HepG2 (cell line): ENCODE results near the gene LIN28A. TPM values are rescaled to one million over a fixed set of nuclear protein-coding genes. Genes with fewer than 3 reads are reported as not detected.
A peak's percentile ranks its signal among the peaks of the same experiment; 100 is the strongest.

Experiments used
- ATAC-seq: fragments of 200-7000 bp; cut with Tn5 transposase; 3 replicates; pipeline ENCODE4 v1.9.1; 2020; ENCODE audit warnings: mild to moderate bottlenecking, moderate library complexity
- BruUV-seq: library from RNA; stranded (reverse); fragments of 400-500 nt; replicated peaks from 2 replicates; lab custom pipeline; 2021; lab: Mats Ljungman, UMichigan
- CTCF ChIA-PET: fragments of 300-600 bp; formaldehyde crosslinking; extraction: SDS; loops from one replicate; lab custom pipeline; 2021; ENCODE audit warnings: low total read pairs, inconsistent platforms, low intra/inter-chr PET ratio; lab: Yijun Ruan, JAX
- POLR2A ChIA-PET: fragments of 350-600 bp; sonication (Branson Sonifier 250); formaldehyde crosslinking; loops from one replicate; lab custom pipeline; 2020; ENCODE audit warnings: antibody characterized with exemption, inconsistent platforms; lab: Yijun Ruan, JAX
- DNase-seq: peaks from one replicate; pipeline ENCODE4 v3.0.0-alpha.2; 2015; ENCODE audit warnings: low spot score
- FAIRE-seq: peaks from 3 replicates; lab custom pipeline; 2011; peaks lifted over from hg19 to GRCh38; lab: Jason Lieb, UNC
- H2AFZ ChIP-seq: one replicate; pipeline ENCODE4 v1.6.1; 2011; ENCODE audit warnings: low read length, inconsistent platforms
- H3K27ac ChIP-seq: fragments of 300-600 bp; 3 replicates; pipeline ENCODE4 v1.8.0; 2011; ENCODE audit warnings: mixed run types, mild to moderate bottlenecking, mixed read lengths, low read length, inconsistent platforms; ENCODE audit not compliant: insufficient read depth; ENCODE audit errors: extremely low read length
- H3K27me3 ChIP-seq, 2 experiments: fragments of 200-600 bp in 1 of 2; 2 replicates in 1 of 2; 3 replicates in 1 of 2; pipeline versions ENCODE4 v1.6.0 to v1.8.0; 2011; ENCODE audit warnings: low read length in 2 of 2, mild to moderate bottlenecking in 2 of 2, moderate library complexity in 2 of 2, inconsistent platforms in 1 of 2; ENCODE audit not compliant: insufficient read depth in 2 of 2, control insufficient read depth in 1 of 2
- H3K36me3 ChIP-seq, 2 experiments: fragments of 200-600 bp in 1 of 2; replicated peaks in 1 of 2; 2 replicates in 1 of 2; 3 replicates in 1 of 2; pipeline versions ENCODE4 v1.5.1 to v1.8.0; 2011; ENCODE audit warnings: low read length in 2 of 2, inconsistent platforms in 1 of 2; ENCODE audit not compliant: insufficient read depth in 2 of 2, control insufficient read depth in 1 of 2
- H3K4me1 ChIP-seq: 2 replicates; pipeline ENCODE4 v1.5.1; 2012; ENCODE audit warnings: low read length, inconsistent platforms; ENCODE audit not compliant: insufficient read depth
- H3K4me2 ChIP-seq: 2 replicates; pipeline ENCODE4 v1.6.0; 2011; ENCODE audit warnings: low read depth, low read length, inconsistent platforms
- H3K4me3 ChIP-seq, 3 experiments: fragments of 200-600 bp in 1 of 3; sonication (generic), shearing (Covaris generic) in 1 of 3; replicated peaks in 1 of 3; 2 replicates each; pipeline ENCODE4 v1.5.1; 2011 to 2016; ENCODE audit warnings: low read length in 3 of 3, inconsistent platforms in 2 of 3, low read depth in 2 of 3, mild to moderate bottlenecking in 2 of 3, control low read depth in 1 of 3, mixed read lengths in 1 of 3; ENCODE audit not compliant: insufficient read depth in 1 of 3
- H3K79me2 ChIP-seq: one replicate; pipeline ENCODE4 v1.6.1; 2011; ENCODE audit warnings: low read length, inconsistent platforms; ENCODE audit not compliant: insufficient read depth
- H3K9ac ChIP-seq: 2 replicates; pipeline ENCODE4 v1.6.0; 2011; ENCODE audit warnings: mild to moderate bottlenecking, low read depth, low read length, inconsistent platforms; ENCODE audit not compliant: insufficient read depth
- H3K9me3 ChIP-seq: 2 replicates; pipeline ENCODE4 v1.5.1; 2012; ENCODE audit warnings: mild to moderate bottlenecking, low read length
- H4K20me1 ChIP-seq: 2 replicates; pipeline ENCODE4 v1.6.0; 2011; ENCODE audit warnings: inconsistent platforms, mild to moderate bottlenecking, low read length, moderate library complexity; ENCODE audit not compliant: insufficient read depth
- MED1 ChIP-seq: sonication (generic); formaldehyde crosslinking; IDR thresholded peaks from 2 replicates; pipeline ENCODE4 v1.4.0; 2020; ENCODE audit warnings: missing genetic modification reagents
- RFX1 ChIP-seq: fragments of 450-650 bp; IDR thresholded peaks from 2 replicates; pipeline ENCODE4 v1.6.1; 2017
- SP4 ChIP-seq: sonication (generic); formaldehyde crosslinking; IDR thresholded peaks from 2 replicates; pipeline ENCODE4 v1.8.1; 2023; ENCODE audit warnings: mild to moderate bottlenecking, missing genetic modification reagents
- THAP11 ChIP-seq: IDR thresholded peaks from 2 replicates; pipeline ENCODE4 v1.6.1; 2016; ENCODE audit warnings: missing biosample characterization, missing genetic modification reagents
- YEATS4 ChIP-seq: sonication (generic); formaldehyde crosslinking; IDR thresholded peaks from 2 replicates; pipeline ENCODE4 v1.4.0; 2020; ENCODE audit warnings: missing genetic modification reagents, borderline replicate concordance
- WGBS: methylation state at CpG from one replicate; pipeline ENCODE4 v1.1.6; 2017; ENCODE audit warnings: low lambda C conversion rate; 5-methylcytosine and 5-hydroxymethylcytosine counted together
- in situ Hi-C: cut with HindIII; loops from 2 replicates; pipeline ENCODE4 v1.10.0; 2017; ENCODE audit warnings: low pct_unique_long_range_greater_than_20kb; ENCODE audit not compliant: extremely low pct_ligation_motif_present
- intact Hi-C: fragments of 100-400 bp; cut with micrococcal nuclease; formaldehyde crosslinking; loops from one replicate; pipeline ENCODE4 v1.10.0; 2022; ENCODE audit not compliant: unreplicated experiment
- polyA plus RNA-seq, 8 experiments: library from polyadenylated mRNA; depleted of rRNA in 3 of 8; stranded (reverse) in 7 of 8; unstranded in 1 of 8; fragments of >200 nt; fragmentation: Illumina TruSeq in 4 of 8; extraction: Trizol in 4 of 8; gene quantifications; 2 replicates each; pipeline versions ENCODE4 v1.2.1 to v1.2.3, GENCODE V29; 2011 to 2016; ENCODE audit warnings: low read depth in 4 of 8, missing spikeins in 1 of 8, mixed read lengths in 1 of 8; ENCODE audit not compliant: insufficient read depth in 1 of 8
- total RNA-seq, 5 experiments: library from RNA; depleted of rRNA; stranded (reverse); fragments of >200 nt; fragmentation: Illumina TruSeq; extraction: Trizol; gene quantifications; 2 replicates each; pipeline ENCODE4 v1.2.3, GENCODE V29; 2016; ENCODE audit warnings: low read depth in 1 of 5
- TF ChIP-seq, protein P1 (sequence below): sonication (generic); IDR thresholded peaks from 2 replicates; pipeline ENCODE4 v1.6.1; 2016; ENCODE audit warnings: low read depth, borderline replicate concordance
- TF ChIP-seq, protein P2 (sequence below): sonication (generic); formaldehyde crosslinking; IDR thresholded peaks from 2 replicates; pipeline ENCODE4 v1.5.0; 2020; ENCODE audit warnings: mild to moderate bottlenecking, missing genetic modification reagents
- TF ChIP-seq, protein P3 (sequence below), 2 experiments: sonication (generic) in 1 of 2; formaldehyde crosslinking in 1 of 2; IDR thresholded peaks; 2 replicates each; pipeline versions ENCODE4 v1.4.0 to v1.6.1; 2016 to 2020; ENCODE audit warnings: borderline replicate concordance in 1 of 2, low read depth in 1 of 2, mild to moderate bottlenecking in 1 of 2, missing genetic modification reagents in 1 of 2
- TF ChIP-seq, protein P4 (sequence below): sonication (generic); formaldehyde crosslinking; IDR thresholded peaks from 2 replicates; pipeline ENCODE4 v1.5.1; 2020; ENCODE audit warnings: missing genetic modification reagents, mild to moderate bottlenecking, borderline replicate concordance
- TF ChIP-seq, protein P5 (sequence below): conservative IDR thresholded peaks from 2 replicates; pipeline ENCODE4 v1.6.1; 2018; ENCODE audit warnings: missing genetic modification reagents

Gene LIN28A
- total and polyA plus RNA-seq, 2 of the 13 experiments (the other 11 are each of a cell fraction or from before 2014, with no cell fraction given), result not detected

DNA sequence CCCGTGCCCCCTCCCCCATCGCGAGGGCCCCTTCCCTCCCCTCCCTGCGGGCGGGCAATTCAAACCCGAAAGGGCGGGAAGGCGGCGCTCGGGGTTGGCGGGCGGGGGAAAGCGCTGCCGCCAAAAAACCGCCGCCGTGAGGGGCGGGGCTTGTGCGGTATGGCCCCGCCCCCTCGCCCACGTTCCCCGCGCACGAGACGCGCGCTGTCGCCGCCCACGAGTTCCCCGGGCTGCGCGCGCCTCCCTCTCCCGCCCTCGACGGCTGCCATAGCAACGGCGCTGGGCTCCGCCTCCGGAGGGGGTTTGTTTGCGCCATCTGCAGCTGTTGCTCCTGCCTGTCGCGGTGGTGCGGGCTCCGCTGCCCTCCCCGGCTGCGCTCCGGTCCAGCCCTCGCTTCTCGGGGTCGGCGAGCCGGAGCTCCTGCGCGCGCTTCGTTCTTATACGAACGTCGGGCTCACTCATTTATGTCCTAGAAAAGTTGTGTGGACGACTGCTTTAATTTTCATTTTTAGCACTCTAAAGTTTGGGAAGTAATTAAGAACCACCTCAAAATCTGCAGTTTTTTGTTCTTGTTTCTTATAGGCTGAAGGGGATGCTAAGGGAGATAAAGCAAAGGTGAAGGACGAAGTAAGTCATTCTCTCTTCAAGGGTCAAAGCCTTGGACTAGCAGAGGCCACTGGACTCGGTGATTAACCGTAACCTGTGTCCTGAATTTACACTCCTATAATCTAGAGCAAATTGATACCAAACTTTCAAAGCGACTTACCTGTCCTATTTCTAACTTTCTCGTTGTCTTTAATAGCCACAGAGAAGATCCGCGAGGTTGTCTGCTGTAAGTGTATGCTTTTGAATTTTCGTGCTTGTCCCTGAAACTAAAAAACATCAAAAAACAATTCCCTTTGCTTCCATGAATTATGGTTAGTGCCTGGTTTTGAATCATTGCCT, 62.6 kb downstream of the LIN28A start:
- WGBS, result 18% methylated on average over 21 of the region's 71 CpGs
- ATAC-seq (peak; percentile 72), FAIRE-seq (peak; percentile 72), DNase-seq (peak; percentile 85)
- peak overlapping the region; percentile 99 for H3K9ac ChIP-seq
- H2AFZ ChIP-seq, result no peak overlapping the region
- peak overlapping the region; percentile 84 for H3K4me2 ChIP-seq
- no peaks in the 10 kb centered on the region; a peak in 1 of 5 replicates for H3K27me3 ChIP-seq
- peaks cover 3 to 49% of the 10 kb centered on the region in 2 experiments for H3K36me3 ChIP-seq
- POLR2A ChIA-PET, result interaction anchor here (0.8 to 3.1 kb wide), 3 partner anchors 8 to 41 kb away, joined by 4 to 29 read pairs (median 9); partner anchors contain the start of gene DHDDS
- peaks cover 31% of the 10 kb centered on the region for H3K4me1 ChIP-seq
- CTCF ChIA-PET, result no interaction called here
- TSS peak; percentile 56 for BruUV-seq
- no peaks in the 10 kb centered on the region for H3K9me3 ChIP-seq
- H3K4me3 ChIP-seq, result peak overlapping the region; percentile 78 to 86 (median 85)
- peaks cover 12% of the 10 kb centered on the region for H4K20me1 ChIP-seq
- H3K27ac ChIP-seq, result peak overlapping the region; percentile 100
- intact Hi-C loops, result no loop called here
- H3K79me2 ChIP-seq, result peaks cover 18% of the 10 kb centered on the region
- in situ Hi-C loops, result no loop called here
- TF ChIP-seq, protein P1, sequence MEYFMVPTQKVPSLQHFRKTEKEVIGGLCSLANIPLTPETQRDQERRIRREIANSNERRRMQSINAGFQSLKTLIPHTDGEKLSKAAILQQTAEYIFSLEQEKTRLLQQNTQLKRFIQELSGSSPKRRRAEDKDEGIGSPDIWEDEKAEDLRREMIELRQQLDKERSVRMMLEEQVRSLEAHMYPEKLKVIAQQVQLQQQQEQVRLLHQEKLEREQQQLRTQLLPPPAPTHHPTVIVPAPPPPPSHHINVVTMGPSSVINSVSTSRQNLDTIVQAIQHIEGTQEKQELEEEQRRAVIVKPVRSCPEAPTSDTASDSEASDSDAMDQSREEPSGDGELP, result peak; percentile 96
- TF ChIP-seq, protein P2, sequence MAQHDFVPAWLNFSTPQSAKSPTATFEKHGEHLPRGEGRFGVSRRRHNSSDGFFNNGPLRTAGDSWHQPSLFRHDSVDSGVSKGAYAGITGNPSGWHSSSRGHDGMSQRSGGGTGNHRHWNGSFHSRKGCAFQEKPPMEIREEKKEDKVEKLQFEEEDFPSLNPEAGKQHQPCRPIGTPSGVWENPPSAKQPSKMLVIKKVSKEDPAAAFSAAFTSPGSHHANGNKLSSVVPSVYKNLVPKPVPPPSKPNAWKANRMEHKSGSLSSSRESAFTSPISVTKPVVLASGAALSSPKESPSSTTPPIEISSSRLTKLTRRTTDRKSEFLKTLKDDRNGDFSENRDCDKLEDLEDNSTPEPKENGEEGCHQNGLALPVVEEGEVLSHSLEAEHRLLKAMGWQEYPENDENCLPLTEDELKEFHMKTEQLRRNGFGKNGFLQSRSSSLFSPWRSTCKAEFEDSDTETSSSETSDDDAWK (CRISPR knock-in tag), result no peak
- TF ChIP-seq YEATS4 (CRISPR knock-in tag) (0 out of 2 replicates have a peak, but pooled peaks have one; percentile 10), RFX1 (peak; percentile 92), SP4 (peak; percentile 81), THAP11 (CRISPR knock-in tag) (peak; percentile 46), MED1 (no peak; the same call in 1 of the 2 replicates)
- TF ChIP-seq, protein P3, sequence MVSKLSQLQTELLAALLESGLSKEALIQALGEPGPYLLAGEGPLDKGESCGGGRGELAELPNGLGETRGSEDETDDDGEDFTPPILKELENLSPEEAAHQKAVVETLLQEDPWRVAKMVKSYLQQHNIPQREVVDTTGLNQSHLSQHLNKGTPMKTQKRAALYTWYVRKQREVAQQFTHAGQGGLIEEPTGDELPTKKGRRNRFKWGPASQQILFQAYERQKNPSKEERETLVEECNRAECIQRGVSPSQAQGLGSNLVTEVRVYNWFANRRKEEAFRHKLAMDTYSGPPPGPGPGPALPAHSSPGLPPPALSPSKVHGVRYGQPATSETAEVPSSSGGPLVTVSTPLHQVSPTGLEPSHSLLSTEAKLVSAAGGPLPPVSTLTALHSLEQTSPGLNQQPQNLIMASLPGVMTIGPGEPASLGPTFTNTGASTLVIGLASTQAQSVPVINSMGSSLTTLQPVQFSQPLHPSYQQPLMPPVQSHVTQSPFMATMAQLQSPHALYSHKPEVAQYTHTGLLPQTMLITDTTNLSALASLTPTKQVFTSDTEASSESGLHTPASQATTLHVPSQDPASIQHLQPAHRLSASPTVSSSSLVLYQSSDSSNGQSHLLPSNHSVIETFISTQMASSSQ (IDR thresholded peaks at IDR 0.05; ENCODE audit: low read depth), result no peak
- TF ChIP-seq, protein P3 (CRISPR knock-in tag; IDR thresholded peaks at IDR 0.05; ENCODE audit: borderline replicate concordance), result peak; percentile 45; the same call in 1 of the 2 replicates
- TF ChIP-seq, protein P4, sequence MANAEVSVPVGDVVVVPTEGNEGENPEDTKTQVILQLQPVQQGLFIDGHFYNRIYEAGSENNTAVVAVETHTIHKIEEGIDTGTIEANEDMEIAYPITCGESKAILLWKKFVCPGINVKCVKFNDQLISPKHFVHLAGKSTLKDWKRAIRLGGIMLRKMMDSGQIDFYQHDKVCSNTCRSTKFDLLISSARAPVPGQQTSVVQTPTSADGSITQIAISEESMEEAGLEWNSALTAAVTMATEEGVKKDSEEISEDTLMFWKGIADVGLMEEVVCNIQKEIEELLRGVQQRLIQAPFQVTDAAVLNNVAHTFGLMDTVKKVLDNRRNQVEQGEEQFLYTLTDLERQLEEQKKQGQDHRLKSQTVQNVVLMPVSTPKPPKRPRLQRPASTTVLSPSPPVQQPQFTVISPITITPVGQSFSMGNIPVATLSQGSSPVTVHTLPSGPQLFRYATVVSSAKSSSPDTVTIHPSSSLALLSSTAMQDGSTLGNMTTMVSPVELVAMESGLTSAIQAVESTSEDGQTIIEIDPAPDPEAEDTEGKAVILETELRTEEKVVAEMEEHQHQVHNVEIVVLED, result peak; percentile 82
- TF ChIP-seq, protein P5, sequence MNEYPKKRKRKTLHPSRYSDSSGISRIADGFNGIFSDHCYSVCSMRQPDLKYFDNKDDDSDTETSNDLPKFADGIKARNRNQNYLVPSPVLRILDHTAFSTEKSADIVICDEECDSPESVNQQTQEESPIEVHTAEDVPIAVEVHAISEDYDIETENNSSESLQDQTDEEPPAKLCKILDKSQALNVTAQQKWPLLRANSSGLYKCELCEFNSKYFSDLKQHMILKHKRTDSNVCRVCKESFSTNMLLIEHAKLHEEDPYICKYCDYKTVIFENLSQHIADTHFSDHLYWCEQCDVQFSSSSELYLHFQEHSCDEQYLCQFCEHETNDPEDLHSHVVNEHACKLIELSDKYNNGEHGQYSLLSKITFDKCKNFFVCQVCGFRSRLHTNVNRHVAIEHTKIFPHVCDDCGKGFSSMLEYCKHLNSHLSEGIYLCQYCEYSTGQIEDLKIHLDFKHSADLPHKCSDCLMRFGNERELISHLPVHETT (CRISPR knock-in tag), result peak; percentile 74; the same call in 1 of the 2 replicates
